ENCODE results near the gene KIF6.

The KIF6 gene

DNA sequence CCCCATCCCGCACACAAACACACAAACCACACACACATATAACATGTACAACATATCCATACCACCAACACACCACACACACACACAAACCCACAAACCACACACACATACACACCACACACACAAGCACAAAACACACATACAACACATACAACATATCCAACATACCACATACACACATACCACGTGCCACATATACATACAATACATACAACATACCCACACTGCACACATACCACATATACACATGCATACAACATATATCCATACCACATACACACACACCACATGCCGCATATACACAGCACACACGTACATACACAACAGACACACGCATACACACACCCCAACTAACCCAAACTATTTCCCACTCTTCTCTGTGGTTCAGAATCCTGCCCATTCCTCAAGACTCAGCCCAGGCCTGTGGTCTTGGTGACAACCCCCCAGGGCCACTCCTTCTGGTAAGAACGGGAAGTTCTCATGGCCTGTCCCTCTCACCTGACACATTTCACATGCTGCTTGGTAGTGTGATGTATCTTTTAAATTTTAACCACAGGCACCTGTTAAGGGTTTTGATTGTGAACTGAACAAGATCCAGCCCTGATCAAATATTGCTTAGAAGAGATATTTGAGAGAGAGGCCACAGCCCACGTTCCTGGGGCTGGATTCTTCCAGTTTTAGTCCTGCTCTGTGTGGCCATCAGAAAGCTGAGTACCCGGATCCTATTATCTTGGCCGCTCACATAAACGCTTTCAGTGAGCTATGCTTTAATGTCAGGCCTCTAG, 346.8 kb downstream of the KIF6 start:
- no peak overlapping the region for H3K9ac ChIP-seq (ENCODE audit: low read length)
- no peaks in the 10 kb centered on the region for H3K4me1 ChIP-seq (ENCODE audit: insufficient read depth, low read length, severe bottlenecking)
- no peaks in the 10 kb centered on the region for H3K9me3 ChIP-seq (ENCODE audit: low read length)
- H3K36me3 ChIP-seq (ENCODE audit: insufficient read depth, low read length), result no peaks in the 10 kb centered on the region
- H4K20me1 ChIP-seq (ENCODE audit: insufficient read depth, low read length), result no peaks in the 10 kb centered on the region
- H3K27ac ChIP-seq (ENCODE audit: low read depth, low read length, poor library complexity, severe bottlenecking), result no peak overlapping the region
- no peaks in the 10 kb centered on the region for H3K79me2 ChIP-seq (ENCODE audit: insufficient read depth, low read length)
- H3F3A ChIP-seq (ENCODE audit: insufficient read depth, low read length), result no peaks in the 10 kb centered on the region
- H3K27me3 ChIP-seq (ENCODE audit: insufficient read depth, low read length), result no peaks in the 10 kb centered on the region
- no peaks in the 10 kb centered on the region for H3K9me2 ChIP-seq (ENCODE audit: low read depth, low read length)
- H3K4me2 ChIP-seq (ENCODE audit: low read length), result no peak overlapping the region
- H3K4me3 ChIP-seq (ENCODE audit: low read depth, low read length, poor library complexity, severe bottlenecking), result no peak overlapping the region
- TF ChIP-seq EZH2 (IDR thresholded peaks at IDR 0.05; ENCODE audit: borderline replicate concordance, low read length), result no peak
- TF ChIP-seq, protein P1, sequence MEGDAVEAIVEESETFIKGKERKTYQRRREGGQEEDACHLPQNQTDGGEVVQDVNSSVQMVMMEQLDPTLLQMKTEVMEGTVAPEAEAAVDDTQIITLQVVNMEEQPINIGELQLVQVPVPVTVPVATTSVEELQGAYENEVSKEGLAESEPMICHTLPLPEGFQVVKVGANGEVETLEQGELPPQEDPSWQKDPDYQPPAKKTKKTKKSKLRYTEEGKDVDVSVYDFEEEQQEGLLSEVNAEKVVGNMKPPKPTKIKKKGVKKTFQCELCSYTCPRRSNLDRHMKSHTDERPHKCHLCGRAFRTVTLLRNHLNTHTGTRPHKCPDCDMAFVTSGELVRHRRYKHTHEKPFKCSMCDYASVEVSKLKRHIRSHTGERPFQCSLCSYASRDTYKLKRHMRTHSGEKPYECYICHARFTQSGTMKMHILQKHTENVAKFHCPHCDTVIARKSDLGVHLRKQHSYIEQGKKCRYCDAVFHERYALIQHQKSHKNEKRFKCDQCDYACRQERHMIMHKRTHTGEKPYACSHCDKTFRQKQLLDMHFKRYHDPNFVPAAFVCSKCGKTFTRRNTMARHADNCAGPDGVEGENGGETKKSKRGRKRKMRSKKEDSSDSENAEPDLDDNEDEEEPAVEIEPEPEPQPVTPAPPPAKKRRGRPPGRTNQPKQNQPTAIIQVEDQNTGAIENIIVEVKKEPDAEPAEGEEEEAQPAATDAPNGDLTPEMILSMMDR (IDR thresholded peaks at IDR 0.05; ENCODE audit: low read length), result no peak
- no peak overlapping the region for H2AFZ ChIP-seq (ENCODE audit: low read length)

DNA sequence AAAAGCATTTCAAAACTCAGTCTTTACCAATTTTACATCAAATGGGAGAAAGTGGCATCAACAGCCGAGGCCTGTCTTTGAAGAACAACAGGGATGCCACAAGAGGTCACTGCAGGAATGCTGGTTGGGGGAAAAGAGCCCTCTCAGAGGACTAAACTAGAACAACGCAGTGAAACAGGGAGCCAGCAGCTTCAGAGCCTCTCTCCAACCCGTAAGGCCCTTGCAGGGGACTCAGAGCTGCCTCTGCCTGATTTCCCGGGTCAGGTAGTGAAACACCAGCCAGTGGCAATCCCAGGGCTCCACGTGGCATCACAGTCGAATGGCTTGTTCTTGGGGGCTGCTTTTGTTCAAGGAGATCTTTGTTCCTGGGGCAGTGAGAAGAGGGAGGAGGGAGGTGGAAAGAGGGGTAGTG, 347.7 kb downstream of the KIF6 start:
- Histone ChIP-seq H3K4me3 (ENCODE audit: low read depth, low read length, poor library complexity, severe bottlenecking) (no peak overlapping the region), H3K79me2 (ENCODE audit: insufficient read depth, low read length) (no peaks in the 10 kb centered on the region), H3K27me3 (ENCODE audit: insufficient read depth, low read length) (no peaks in the 10 kb centered on the region), H3K4me1 (ENCODE audit: insufficient read depth, low read length, severe bottlenecking) (no peaks in the 10 kb centered on the region), H2AFZ (ENCODE audit: low read length) (no peak overlapping the region), H3K9ac (ENCODE audit: low read length) (no peak overlapping the region), H3K4me2 (ENCODE audit: low read length) (no peak overlapping the region), H3K9me2 (ENCODE audit: low read depth, low read length) (no peaks in the 10 kb centered on the region), H3K36me3 (ENCODE audit: insufficient read depth, low read length) (no peaks in the 10 kb centered on the region), H3K27ac (ENCODE audit: low read depth, low read length, poor library complexity, severe bottlenecking) (no peak overlapping the region), H3F3A (ENCODE audit: insufficient read depth, low read length) (no peaks in the 10 kb centered on the region), H4K20me1 (ENCODE audit: insufficient read depth, low read length) (no peaks in the 10 kb centered on the region), H3K9me3 (ENCODE audit: low read length) (no peaks in the 10 kb centered on the region)
- TF ChIP-seq, protein P1 (IDR thresholded peaks at IDR 0.05; ENCODE audit: low read length), result peak; percentile 19; the same call in 1 of the 2 replicates
- TF ChIP-seq EZH2 (IDR thresholded peaks at IDR 0.05; ENCODE audit: borderline replicate concordance, low read length), result no peak

DNA sequence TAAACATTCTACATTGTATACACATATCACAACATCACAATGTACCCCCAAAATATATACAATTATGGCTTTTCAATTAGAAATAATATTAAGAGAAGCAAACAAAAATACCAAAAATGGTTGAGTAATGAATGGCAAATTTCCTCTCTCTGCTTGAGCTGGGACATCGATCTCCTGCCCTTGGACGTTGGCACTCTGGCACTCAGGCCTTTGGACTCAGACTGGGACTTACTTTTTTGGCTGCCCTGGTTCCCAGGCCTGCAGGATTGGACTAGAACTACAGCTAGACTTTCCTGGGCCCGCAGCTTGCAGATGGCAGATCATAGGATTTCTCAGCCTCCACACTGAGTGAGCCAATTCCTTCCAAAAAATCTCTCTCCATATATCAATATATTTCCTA, 349.8 kb downstream of the KIF6 start:
- H3K36me3 ChIP-seq (ENCODE audit: insufficient read depth, low read length), result no peaks in the 10 kb centered on the region
- no peak overlapping the region for H3K4me2 ChIP-seq (ENCODE audit: low read length)
- TF ChIP-seq, protein P1 (IDR thresholded peaks at IDR 0.05; ENCODE audit: low read length), result no peak
- TF ChIP-seq EZH2 (IDR thresholded peaks at IDR 0.05; ENCODE audit: borderline replicate concordance, low read length), result no peak

More for the DNA sequence above, 349.8 kb downstream of the KIF6 start:
- Histone ChIP-seq H3K27ac (ENCODE audit: low read depth, low read length, poor library complexity, severe bottlenecking) (no peak overlapping the region), H3K4me1 (ENCODE audit: insufficient read depth, low read length, severe bottlenecking) (no peaks in the 10 kb centered on the region), H3K4me3 (ENCODE audit: low read depth, low read length, poor library complexity, severe bottlenecking) (no peak overlapping the region), H3K9me2 (ENCODE audit: low read depth, low read length) (no peaks in the 10 kb centered on the region), H3F3A (ENCODE audit: insufficient read depth, low read length) (no peaks in the 10 kb centered on the region), H3K9ac (ENCODE audit: low read length) (no peak overlapping the region), H2AFZ (ENCODE audit: low read length) (no peak overlapping the region), H3K9me3 (ENCODE audit: low read length) (no peaks in the 10 kb centered on the region), H3K79me2 (ENCODE audit: insufficient read depth, low read length) (no peaks in the 10 kb centered on the region), H3K27me3 (ENCODE audit: insufficient read depth, low read length) (no peaks in the 10 kb centered on the region), H4K20me1 (ENCODE audit: insufficient read depth, low read length) (no peaks in the 10 kb centered on the region)

Data from OCI-LY1 (cell line).